Calu3 (cell line): ENCODE data around the gene CDK14. TPM values are rescaled to one million over a fixed set of nuclear protein-coding genes. Genes with fewer than 3 reads are reported as not detected.

Experiments used
- BruUV-seq: library from RNA; stranded (reverse); fragments of 400-500 nt; replicated peaks from 2 replicates; lab custom pipeline; 2021; lab: Mats Ljungman, UMichigan
- CTCF ChIA-PET: fragments of 300-600 bp; sonication (Branson Sonifier 250); formaldehyde crosslinking; loops from one replicate; lab custom pipeline; 2022; ENCODE audit warnings: antibody characterized with exemption; lab: Charles Lee
- DNase-seq: peaks from one replicate; pipeline ENCODE4 v3.0.0; 2022
- H3K27ac Mint-ChIP-seq: one replicate; pipeline ENCODE4 v1.8.0; 2022; ENCODE audit warnings: mixed read lengths; ENCODE audit not compliant: unreplicated experiment
- H3K27me3 Mint-ChIP-seq: one replicate; pipeline ENCODE4 v1.8.0; 2022; ENCODE audit warnings: mixed read lengths; ENCODE audit not compliant: unreplicated experiment
- H3K36me3 Mint-ChIP-seq: one replicate; pipeline ENCODE4 v1.8.0; 2022; ENCODE audit warnings: mild to moderate bottlenecking, moderate library complexity, mixed read lengths; ENCODE audit not compliant: insufficient read depth, unreplicated experiment
- H3K4me1 Mint-ChIP-seq: one replicate; pipeline ENCODE4 v1.8.0; 2022; ENCODE audit warnings: mild to moderate bottlenecking, low read depth, mixed read lengths; ENCODE audit not compliant: unreplicated experiment
- H3K4me3 Mint-ChIP-seq: one replicate; pipeline ENCODE4 v1.8.0; 2022; ENCODE audit warnings: mild to moderate bottlenecking, low read depth, moderate library complexity, mixed read lengths; ENCODE audit not compliant: unreplicated experiment
- H3K9me3 Mint-ChIP-seq: one replicate; pipeline ENCODE4 v1.8.0; 2022; ENCODE audit warnings: low read depth, mixed read lengths; ENCODE audit not compliant: unreplicated experiment
- CTCF ChIP-seq: fragments of 200-600 bp; IDR thresholded peaks from one replicate; pipeline ENCODE4 v1.8.0; 2022; ENCODE audit warnings: antibody characterized with exemption; ENCODE audit not compliant: unreplicated experiment
- intact Hi-C: fragments of 100-400 bp; cut with micrococcal nuclease; formaldehyde crosslinking; loops from one replicate; pipeline ENCODE4 v1.10.0; 2022; ENCODE audit not compliant: unreplicated experiment
- total RNA-seq: library from RNA; stranded (reverse); gene quantifications from 2 replicates; pipeline ENCODE4 v1.2.3, GENCODE V29; 2022

Gene CDK14
- total RNA-seq, 1 experiment from 2014 or later = 29.4 TPM

GRCh38 chr7:90892213-90892612 lies 296.1 kb downstream of the CDK14 start:
- no TSS peak for BruUV-seq
- no peak for TF ChIP-seq CTCF
- H3K4me3 Mint-ChIP-seq = no peak overlapping the region
- CTCF ChIA-PET = no interaction called here
- DNase-seq = no peak
- no peaks in the 10 kb centered on the region for H3K4me1 Mint-ChIP-seq
- no peaks in the 10 kb centered on the region for H3K27me3 Mint-ChIP-seq
- H3K27ac Mint-ChIP-seq = no peak overlapping the region
- no peaks in the 10 kb centered on the region for H3K36me3 Mint-ChIP-seq
- intact Hi-C loops = no loop called here
- no peaks in the 10 kb centered on the region for H3K9me3 Mint-ChIP-seq

DNA sequence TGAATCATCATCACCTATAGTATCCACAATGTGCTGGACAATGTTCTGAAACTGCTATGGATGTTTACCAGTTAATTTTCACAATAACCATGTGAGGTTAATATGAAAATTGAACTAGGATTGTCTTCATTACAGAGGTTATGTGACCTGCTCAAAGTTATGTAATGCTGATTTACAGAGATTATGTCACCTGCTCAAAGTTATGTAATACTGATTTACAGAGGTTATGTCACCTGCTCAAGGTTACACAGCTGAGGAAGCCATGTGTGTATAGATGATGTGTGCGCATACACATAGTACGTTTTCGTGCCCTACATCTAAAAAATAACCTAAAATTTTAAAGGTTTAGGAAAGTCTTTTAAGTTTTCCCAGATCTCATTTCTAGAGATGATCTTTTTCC lies 298.0 kb downstream of the CDK14 start:
- intact Hi-C loops = no loop called here
- Mint-ChIP-seq H3K27ac (no peak overlapping the region), H3K36me3 (no peaks in the 10 kb centered on the region), H3K4me1 (no peaks in the 10 kb centered on the region), H3K27me3 (no peaks in the 10 kb centered on the region), H3K4me3 (no peak overlapping the region), H3K9me3 (no peaks in the 10 kb centered on the region)
- BruUV-seq = no TSS peak
- DNase-seq = no peak
- CTCF ChIA-PET = no interaction called here
- no peak for TF ChIP-seq CTCF

DNA sequence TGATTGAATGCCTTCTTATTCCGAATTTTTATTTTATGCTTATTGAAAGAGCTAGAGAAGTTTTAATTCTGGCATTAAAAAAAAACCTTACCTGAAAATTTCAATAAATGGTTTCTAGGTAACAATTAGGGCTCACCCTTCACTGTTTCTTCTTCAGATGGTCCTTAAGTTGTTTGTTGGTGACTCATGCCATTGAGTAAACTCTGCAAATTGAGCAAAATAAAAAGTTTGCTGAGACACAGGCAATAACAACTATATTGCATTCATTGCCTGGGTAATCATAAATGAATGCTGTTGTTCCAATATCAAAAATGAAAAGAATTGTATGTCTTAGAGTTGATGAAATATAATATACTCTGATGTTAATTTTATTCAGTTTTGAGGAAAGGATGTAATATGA lies 300.3 kb downstream of the CDK14 start:
- Mint-ChIP-seq H3K9me3 (no peaks in the 10 kb centered on the region), H3K27me3 (no peaks in the 10 kb centered on the region), H3K4me3 (no peak overlapping the region), H3K36me3 (no peaks in the 10 kb centered on the region), H3K4me1 (no peaks in the 10 kb centered on the region), H3K27ac (no peak overlapping the region)
- no peak for TF ChIP-seq CTCF
- intact Hi-C loops = no loop called here
- DNase-seq = no peak
- CTCF ChIA-PET = no interaction called here
- BruUV-seq = no TSS peak

- H3K9me3 Mint-ChIP-seq = no peaks in the 10 kb centered on the region
- H3K36me3 Mint-ChIP-seq = no peaks in the 10 kb centered on the region
- no peak for TF ChIP-seq CTCF
- BruUV-seq = no TSS peak
- no peak overlapping the region for H3K4me3 Mint-ChIP-seq
- CTCF ChIA-PET = no interaction called here
- H3K4me1 Mint-ChIP-seq = no peaks in the 10 kb centered on the region
- no peaks in the 10 kb centered on the region for H3K27me3 Mint-ChIP-seq
- no peak overlapping the region for H3K27ac Mint-ChIP-seq
- no peak for DNase-seq
- intact Hi-C loops = no loop called here
Observed at GRCh38 chr7:90897961-90898469, 301.9 kb downstream of the CDK14 start.
